ENCODE measurements around the gene TPRG1L.
A peak's percentile ranks its signal among the peaks of the same experiment; 100 is the strongest.

TPRG1L gene

DNA sequence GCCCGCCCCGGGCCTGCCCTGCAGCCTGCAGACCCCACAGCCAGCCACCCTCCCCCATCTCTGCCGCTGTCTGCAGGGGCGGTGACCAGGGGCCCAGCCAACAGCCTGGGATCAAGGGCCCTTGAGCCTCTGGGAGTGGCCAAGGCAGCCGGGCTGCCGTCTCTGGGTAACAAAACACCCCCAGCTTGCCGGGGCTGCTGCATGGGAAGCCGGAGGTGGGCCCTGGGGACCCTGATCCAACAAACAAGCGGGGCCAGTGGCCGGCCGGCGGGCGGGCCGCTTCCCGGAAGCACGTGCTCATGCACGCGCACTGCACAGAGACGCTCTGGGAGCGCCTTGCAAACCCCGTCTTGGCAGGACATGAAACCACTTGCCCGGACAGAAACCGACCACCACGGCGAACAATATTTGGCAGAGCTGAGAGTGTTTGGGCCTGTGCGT, 26.7 kb upstream of the TPRG1L start:
- H3K36me3 ChIP-seq (ENCODE audit: insufficient read depth, low read length): no peaks in the 10 kb centered on the region
- H3K4me3 ChIP-seq (ENCODE audit: low read length): no peak overlapping the region
- peak overlapping the region; percentile 27 for H2AFZ ChIP-seq (ENCODE audit: low read depth, low read length)
- peaks cover 27% of the 10 kb centered on the region for H3K4me1 ChIP-seq (ENCODE audit: insufficient read depth, low read length)
- no peaks in the 10 kb centered on the region for H3K27me3 ChIP-seq (ENCODE audit: insufficient read depth, low read length)
- no peaks in the 10 kb centered on the region for H3K9me3 ChIP-seq (ENCODE audit: low read length)

DNA sequence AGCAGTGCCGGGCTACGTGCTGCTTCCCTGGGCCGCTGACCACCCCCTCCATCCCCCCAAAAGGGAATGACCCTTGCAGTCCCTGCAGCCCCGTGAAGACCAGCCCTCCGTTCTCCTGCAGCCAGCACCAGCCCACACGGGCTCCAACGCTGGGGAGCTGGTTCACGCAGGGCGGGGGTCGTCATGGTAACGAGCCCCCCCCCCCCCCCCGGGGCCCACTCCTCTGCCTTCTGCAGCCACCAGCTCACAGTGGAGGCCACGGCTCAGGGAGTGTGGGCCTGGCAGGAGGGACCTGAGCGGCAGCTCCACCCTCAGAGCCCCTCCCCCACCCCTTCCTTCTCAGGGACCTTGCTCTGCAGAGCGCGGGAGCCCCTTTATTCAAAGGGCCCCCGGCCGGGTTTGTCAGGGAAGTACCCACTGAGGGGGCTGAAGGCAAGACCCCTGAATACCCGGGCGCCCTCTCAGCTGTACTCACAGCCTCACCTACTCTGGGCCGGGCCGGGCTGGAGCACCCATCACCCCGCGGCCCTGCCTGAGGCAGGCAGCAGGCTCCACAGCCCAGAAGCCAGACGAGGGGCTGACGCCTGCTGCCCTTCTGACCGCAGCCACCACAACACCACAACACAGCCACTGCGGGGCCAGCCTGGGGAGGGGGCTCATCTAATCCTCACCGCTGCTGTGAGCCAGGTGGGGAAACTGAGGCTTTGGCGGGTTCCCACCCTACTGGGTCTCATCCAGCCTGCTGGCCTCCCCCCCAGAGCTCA, 26.1 kb upstream of the TPRG1L start:
- H3K9me3 ChIP-seq (ENCODE audit: low read length): no peaks in the 10 kb centered on the region
- no peak overlapping the region for H3K4me3 ChIP-seq (ENCODE audit: low read length)
- no peaks in the 10 kb centered on the region for H3K36me3 ChIP-seq (ENCODE audit: insufficient read depth, low read length)
- H3K4me1 ChIP-seq (ENCODE audit: insufficient read depth, low read length): peaks cover 26% of the 10 kb centered on the region
- H2AFZ ChIP-seq (ENCODE audit: low read depth, low read length): no peak overlapping the region
- no peaks in the 10 kb centered on the region for H3K27me3 ChIP-seq (ENCODE audit: insufficient read depth, low read length)

DNA sequence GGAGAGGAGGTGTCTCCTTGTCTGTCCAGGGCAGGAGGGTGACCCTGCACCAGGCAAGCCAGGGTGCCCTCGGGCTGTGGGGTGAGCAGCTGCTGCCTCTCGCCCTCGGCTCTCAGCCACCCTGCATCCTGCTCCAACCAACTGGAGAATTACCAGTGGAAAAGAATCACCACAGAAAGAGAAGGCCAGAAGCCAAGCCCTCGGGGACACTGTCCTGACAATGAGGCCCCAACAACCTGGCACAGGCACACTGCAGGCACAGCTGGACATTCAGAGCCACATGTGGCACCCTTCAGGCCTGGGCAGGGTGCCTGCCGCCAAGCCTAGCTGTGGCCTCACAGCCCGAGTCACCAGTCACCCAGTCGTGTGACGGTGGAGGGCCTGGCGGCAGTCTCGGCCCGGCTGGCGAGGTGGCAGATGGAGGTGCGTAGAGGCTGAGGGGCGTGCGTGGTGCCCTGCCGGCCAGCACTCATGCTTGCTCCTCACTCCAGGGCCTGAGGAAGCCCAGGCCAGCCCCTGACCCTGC, 25.5 kb upstream of the TPRG1L start:
- peaks cover 26% of the 10 kb centered on the region for H3K4me1 ChIP-seq (ENCODE audit: insufficient read depth, low read length)

DNA sequence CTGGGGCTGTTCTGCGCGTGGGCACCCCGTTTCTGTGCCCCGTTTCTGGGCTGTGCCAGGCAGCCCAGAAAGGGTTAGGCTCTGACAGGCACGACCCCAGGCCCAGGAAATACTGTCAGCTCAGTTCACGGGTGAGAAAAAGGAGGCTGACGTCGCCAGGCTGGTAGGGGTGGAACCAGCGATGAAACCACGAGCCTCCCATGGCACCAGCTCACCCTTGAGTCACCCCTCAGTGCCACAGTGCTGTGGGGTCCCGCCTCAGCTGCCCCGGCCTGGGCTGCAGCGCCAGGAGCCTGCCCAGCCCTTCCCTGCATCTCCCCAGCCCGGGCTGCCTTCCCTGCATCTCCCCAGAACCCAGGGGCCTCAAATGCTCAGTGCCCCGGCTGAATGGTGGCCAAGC, 25.0 kb upstream of the TPRG1L start:
- H3K4me3 ChIP-seq (ENCODE audit: low read length): no peak overlapping the region
- no peaks in the 10 kb centered on the region for H3K27me3 ChIP-seq (ENCODE audit: insufficient read depth, low read length)
- H3K4me1 ChIP-seq (ENCODE audit: insufficient read depth, low read length): peaks cover 26% of the 10 kb centered on the region
- no peaks in the 10 kb centered on the region for H3K9me3 ChIP-seq (ENCODE audit: low read length)
- no peak overlapping the region for H2AFZ ChIP-seq (ENCODE audit: low read depth, low read length)
- no peaks in the 10 kb centered on the region for H3K36me3 ChIP-seq (ENCODE audit: insufficient read depth, low read length)

More for the DNA sequence above, 25.5 kb upstream of the TPRG1L start:
- no peaks in the 10 kb centered on the region for H3K36me3 ChIP-seq (ENCODE audit: insufficient read depth, low read length)
- H3K27me3 ChIP-seq (ENCODE audit: insufficient read depth, low read length): no peaks in the 10 kb centered on the region
- no peaks in the 10 kb centered on the region for H3K9me3 ChIP-seq (ENCODE audit: low read length)
- H3K4me3 ChIP-seq (ENCODE audit: low read length): no peak overlapping the region
- H2AFZ ChIP-seq (ENCODE audit: low read depth, low read length): no peak overlapping the region

DNA sequence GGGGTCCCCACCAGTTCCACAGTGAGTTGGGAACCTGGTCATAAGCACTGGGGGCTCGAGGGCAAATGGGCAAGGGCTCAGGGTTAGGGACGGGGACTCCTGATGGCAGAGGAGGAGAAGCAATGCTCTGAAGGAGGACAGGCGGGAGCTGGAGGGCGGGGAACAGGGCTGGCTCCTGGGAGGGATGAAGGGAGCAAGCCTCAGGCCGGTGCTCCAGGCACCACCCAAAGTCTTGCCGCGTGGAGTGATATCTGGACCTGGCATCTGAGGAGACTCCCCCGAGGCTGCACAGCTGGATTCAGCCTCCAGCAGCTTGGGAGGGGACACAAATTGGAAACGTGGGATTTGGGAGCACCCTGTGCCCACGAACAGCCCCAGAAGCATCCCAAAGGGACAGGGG, 24.5 kb upstream of the TPRG1L start:
- Histone ChIP-seq H3K4me3 (ENCODE audit: low read length) (no peak overlapping the region), H3K36me3 (ENCODE audit: insufficient read depth, low read length) (no peaks in the 10 kb centered on the region), H2AFZ (ENCODE audit: low read depth, low read length) (no peak overlapping the region), H3K27me3 (ENCODE audit: insufficient read depth, low read length) (no peaks in the 10 kb centered on the region), H3K9me3 (ENCODE audit: low read length) (no peaks in the 10 kb centered on the region), H3K4me1 (ENCODE audit: insufficient read depth, low read length) (peaks cover 26% of the 10 kb centered on the region)

DNA sequence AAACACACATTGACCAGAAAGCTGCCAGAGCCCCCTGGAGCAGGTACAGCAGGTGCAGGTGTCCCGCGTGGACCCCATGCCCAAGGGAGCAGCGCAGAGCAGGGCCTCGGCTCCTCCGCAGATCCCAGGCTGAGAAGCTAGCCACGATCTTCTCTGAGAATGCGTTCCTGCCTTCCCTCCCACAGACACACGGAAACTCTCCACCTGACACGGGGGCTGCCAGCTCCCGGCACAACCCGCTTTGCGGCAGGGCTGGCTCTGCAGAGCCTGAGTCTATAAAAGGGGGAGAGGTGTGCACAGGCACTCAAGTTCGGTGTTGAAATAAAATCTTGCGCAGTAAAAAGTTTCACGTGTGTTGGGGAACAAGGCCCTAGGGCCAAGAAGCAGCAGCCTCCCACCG, 23.1 kb upstream of the TPRG1L start:
- no peaks in the 10 kb centered on the region for H3K36me3 ChIP-seq (ENCODE audit: insufficient read depth, low read length)
- H3K4me3 ChIP-seq (ENCODE audit: low read length): no peak overlapping the region
- H3K27me3 ChIP-seq (ENCODE audit: insufficient read depth, low read length): no peaks in the 10 kb centered on the region
- H3K9me3 ChIP-seq (ENCODE audit: low read length): no peaks in the 10 kb centered on the region
- no peak overlapping the region for H2AFZ ChIP-seq (ENCODE audit: low read depth, low read length)
- H3K4me1 ChIP-seq (ENCODE audit: insufficient read depth, low read length): peaks cover 26% of the 10 kb centered on the region

DNA sequence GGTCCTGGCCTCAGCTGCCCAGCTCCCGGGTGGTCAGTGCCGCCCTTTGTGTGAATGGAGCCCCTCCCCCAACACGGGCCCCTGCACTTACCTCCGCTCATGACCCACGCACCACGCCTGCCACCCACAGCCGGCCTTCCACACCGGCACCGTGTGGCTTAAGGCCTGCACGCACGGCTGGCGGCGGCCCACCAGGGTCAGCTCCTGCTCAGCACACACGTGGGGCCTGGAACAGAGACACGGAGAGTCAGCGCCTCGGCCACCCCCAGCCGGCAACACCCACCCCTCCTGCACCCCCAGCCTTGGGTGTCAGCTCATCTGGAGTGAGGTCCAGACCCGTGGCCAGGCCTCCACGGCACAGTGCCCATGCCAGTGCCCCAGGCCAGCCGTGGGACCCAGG, 22.4 kb upstream of the TPRG1L start:
- H3K4me1 ChIP-seq (ENCODE audit: insufficient read depth, low read length): peaks cover 22% of the 10 kb centered on the region
- no peak overlapping the region for H2AFZ ChIP-seq (ENCODE audit: low read depth, low read length)
- no peak overlapping the region for H3K4me3 ChIP-seq (ENCODE audit: low read length)
- no peaks in the 10 kb centered on the region for H3K9me3 ChIP-seq (ENCODE audit: low read length)
- no peaks in the 10 kb centered on the region for H3K27me3 ChIP-seq (ENCODE audit: insufficient read depth, low read length)
- H3K36me3 ChIP-seq (ENCODE audit: insufficient read depth, low read length): no peaks in the 10 kb centered on the region

DNA sequence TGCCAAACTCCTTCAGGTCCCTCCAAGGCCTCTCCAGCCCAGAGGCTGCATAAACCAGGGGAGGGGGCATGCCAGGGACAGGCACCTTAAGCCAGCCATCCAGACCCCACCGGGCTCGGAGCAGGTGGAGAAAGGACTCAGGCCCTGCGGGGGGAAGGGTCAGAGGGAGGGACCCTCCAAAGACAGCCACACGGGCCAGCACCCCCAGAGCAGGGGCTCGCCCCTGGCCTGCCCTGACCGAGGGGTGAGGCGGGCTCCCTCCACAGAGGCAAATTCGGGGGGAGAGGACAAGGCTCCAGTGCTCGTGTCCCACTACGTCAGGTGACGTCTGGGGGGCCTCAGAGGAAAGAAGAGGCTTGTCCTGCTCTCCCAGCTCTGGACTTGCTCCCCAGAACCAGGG, 21.7 kb upstream of the TPRG1L start:
- H3K27me3 ChIP-seq (ENCODE audit: insufficient read depth, low read length): no peaks in the 10 kb centered on the region
- no peaks in the 10 kb centered on the region for H3K36me3 ChIP-seq (ENCODE audit: insufficient read depth, low read length)
- no peak overlapping the region for H3K4me3 ChIP-seq (ENCODE audit: low read length)
- H3K4me1 ChIP-seq (ENCODE audit: insufficient read depth, low read length): peaks cover 16% of the 10 kb centered on the region
- no peak overlapping the region for H2AFZ ChIP-seq (ENCODE audit: low read depth, low read length)
- H3K9me3 ChIP-seq (ENCODE audit: low read length): no peaks in the 10 kb centered on the region

DNA sequence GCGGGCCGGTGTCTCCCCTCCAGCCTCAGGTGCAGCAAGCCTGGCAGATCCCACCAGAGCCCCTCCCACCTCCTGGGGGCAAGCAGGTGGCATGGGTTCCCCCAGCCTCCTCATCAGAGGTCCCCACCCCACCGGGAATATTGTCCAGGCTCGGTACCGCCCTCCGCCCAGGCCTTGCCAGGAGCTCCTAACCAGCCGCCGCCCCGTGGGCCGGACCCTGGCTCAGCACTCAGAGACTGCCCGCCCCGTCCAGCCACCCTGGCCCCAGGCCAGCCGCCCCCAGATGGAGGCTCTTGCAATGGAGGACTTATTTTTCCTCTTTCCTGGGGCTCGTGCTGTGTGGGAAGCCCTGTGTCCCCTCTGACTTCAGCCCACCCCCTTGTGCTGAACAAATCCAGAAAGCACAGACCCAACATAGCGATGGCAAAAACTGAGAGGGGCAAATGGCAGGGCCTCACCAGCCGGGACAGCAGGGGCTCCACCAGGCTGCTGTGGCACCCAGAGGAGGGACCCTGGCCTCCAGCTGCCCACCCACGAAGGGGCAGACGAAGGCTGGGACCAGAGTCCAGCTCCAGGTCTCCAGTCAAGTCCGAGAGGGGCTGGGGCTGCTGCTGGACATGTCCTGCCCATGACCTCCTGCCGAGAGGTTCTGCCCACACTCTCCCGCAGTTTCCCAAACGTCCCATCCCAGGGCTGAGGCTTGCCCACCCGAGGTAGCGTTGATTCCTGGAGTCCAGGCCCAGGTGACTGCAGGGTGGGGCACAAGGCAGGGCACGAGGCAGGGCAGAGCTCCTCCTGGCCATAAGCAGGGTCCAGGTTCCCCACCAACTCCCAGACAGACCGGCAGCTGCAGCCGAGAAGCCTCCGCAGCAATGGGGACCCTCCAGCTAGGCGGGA, 21.0 kb upstream of the TPRG1L start:
- H3K27me3 ChIP-seq (ENCODE audit: insufficient read depth, low read length): no peaks in the 10 kb centered on the region
- H3K4me3 ChIP-seq (ENCODE audit: low read length): no peak overlapping the region
- H2AFZ ChIP-seq (ENCODE audit: low read depth, low read length): no peak overlapping the region

DNA sequence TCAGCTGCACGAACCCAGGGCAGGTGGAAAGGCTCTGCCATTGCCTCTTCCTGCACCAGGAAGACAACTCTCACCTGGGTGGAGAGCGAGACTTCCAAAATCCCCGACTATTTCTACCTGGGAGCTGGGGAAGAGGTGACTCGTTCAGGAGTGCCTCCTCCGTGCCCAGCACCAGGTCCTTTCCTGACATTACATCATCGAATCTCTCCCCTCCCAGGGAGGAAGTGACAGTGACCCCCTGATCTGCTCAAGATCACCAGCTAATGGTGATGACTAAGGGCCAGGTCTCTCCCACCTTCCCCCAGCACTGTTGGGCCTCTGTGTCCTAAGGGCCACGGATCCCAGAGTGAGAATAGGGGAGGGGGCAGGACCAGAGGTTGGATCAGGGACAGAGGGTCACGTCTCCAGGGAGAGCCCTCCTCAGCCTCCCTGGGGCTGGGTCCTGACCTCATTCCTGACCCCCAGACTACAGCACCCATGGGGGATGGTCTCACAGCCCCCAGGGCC, 20.3 kb upstream of the TPRG1L start:
- Histone ChIP-seq H3K4me1 (ENCODE audit: insufficient read depth, low read length) (peaks cover 9% of the 10 kb centered on the region), H2AFZ (ENCODE audit: low read depth, low read length) (no peak overlapping the region), H3K36me3 (ENCODE audit: insufficient read depth, low read length) (no peaks in the 10 kb centered on the region), H3K4me3 (ENCODE audit: low read length) (no peak overlapping the region), H3K27me3 (ENCODE audit: insufficient read depth, low read length) (no peaks in the 10 kb centered on the region), H3K9me3 (ENCODE audit: low read length) (no peaks in the 10 kb centered on the region)

More for the DNA sequence above, 21.0 kb upstream of the TPRG1L start:
- H3K4me1 ChIP-seq (ENCODE audit: insufficient read depth, low read length): peaks cover 11% of the 10 kb centered on the region
- no peaks in the 10 kb centered on the region for H3K36me3 ChIP-seq (ENCODE audit: insufficient read depth, low read length)
- no peaks in the 10 kb centered on the region for H3K9me3 ChIP-seq (ENCODE audit: low read length)

DNA sequence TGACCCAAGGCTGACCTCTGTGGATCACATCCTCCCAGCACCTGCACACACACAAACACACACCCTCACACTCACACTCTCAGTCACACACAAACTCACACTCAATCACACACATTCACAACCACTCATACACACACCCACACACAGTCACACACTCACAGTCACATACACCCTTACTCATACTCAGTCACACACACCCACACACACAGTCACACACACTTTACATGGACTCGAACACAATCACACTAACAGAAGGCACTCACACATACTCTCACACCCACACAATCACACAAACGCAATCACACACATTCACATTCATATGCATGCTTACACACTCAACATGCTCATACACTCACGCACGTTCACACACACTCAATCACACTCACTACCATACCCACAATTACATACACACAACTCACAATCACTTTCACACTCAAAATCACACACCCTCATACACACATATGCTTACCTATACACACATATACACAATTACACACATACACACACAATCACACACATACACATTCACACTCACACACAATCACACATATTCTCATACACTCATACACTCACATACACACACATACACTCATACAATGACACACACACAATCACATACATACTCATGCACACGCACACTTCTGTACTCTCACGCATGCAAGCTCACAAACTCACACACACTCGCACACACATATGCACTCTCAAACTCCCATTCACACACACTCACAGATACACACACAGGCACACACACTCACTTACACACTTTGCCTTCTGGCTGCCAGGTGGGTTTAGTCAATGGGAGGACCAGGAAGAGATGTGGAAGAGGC, 19.6 kb upstream of the TPRG1L start:
- no peak overlapping the region for H3K4me3 ChIP-seq (ENCODE audit: low read length)
- no peaks in the 10 kb centered on the region for H3K27me3 ChIP-seq (ENCODE audit: insufficient read depth, low read length)
- H3K36me3 ChIP-seq (ENCODE audit: insufficient read depth, low read length): no peaks in the 10 kb centered on the region
- H2AFZ ChIP-seq (ENCODE audit: low read depth, low read length): no peak overlapping the region
- H3K4me1 ChIP-seq (ENCODE audit: insufficient read depth, low read length): peaks cover 16% of the 10 kb centered on the region
- no peaks in the 10 kb centered on the region for H3K9me3 ChIP-seq (ENCODE audit: low read length)

DNA sequence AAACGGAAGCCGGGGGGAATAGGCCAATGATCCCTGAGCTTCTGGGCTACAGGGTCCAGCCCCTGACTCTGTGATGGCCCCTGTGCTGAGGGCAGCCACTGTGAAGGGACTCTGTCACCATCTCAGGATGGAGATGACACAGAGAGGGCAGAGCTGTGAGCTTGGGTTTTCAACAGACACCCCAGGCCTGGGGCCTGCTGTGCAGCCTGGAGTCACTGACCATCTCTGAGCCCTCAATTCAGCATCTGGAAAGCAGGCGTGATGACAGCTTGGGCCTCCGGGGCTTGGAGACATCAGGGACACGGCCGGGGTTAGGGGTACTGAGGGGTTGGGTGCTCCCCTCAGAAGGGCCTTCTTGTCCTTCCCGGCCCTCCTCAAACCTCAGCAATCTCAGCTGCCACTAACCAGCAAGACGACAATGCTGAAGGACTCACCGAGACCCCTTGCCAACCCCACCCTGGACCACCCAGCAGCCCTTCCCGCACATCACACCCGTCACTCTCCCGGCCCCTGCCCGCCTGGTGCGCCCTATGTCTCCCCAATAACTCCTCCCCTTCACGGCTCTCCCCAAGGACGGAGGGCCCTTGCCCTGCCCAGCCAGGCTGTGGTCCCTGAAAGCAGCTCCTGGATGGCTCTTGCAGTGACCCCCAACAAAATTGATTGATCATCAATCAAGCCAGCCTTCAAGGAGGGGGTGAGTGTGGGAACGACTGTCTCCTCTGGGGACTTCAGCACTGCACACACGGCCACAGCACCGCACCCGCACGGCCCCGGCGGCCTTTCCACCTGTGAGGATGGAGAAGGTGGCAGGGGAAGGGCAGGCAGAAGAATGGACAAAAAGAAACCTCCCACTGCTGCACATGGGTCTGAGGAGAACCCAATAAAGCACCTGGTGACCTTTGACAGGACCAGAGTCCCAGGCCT, 17.8 kb upstream of the TPRG1L start:
- Histone ChIP-seq H3K27me3 (ENCODE audit: insufficient read depth, low read length) (no peaks in the 10 kb centered on the region), H3K9me3 (ENCODE audit: low read length) (no peaks in the 10 kb centered on the region), H3K4me3 (ENCODE audit: low read length) (no peak overlapping the region), H3K4me1 (ENCODE audit: insufficient read depth, low read length) (peaks cover 19% of the 10 kb centered on the region), H3K36me3 (ENCODE audit: insufficient read depth, low read length) (no peaks in the 10 kb centered on the region), H2AFZ (ENCODE audit: low read depth, low read length) (no peak overlapping the region)

Measured in neuron (in vitro differentiated cells).